ENCODE measurements around the gene OSR1. TPM values are rescaled to one million over a fixed set of nuclear protein-coding genes. Genes with fewer than 3 reads are reported as not detected.

The OSR1 gene
- total RNA-seq, 2 donors from 2014 or later, result 1.7 to 2.4 TPM

- TF ChIP-seq CTCF (IDR thresholded peaks at IDR 0.05), result no peak
These were observed 56.7 kb downstream of the OSR1 start for GRCh38 chr2:19301706-19302105.

More at GRCh38 chr2:19301706-19302105, 56.7 kb downstream of the OSR1 start:
- Histone ChIP-seq H3K9me3 (no peaks in the 10 kb centered on the region), H3K27ac (no peak overlapping the region), H3K9ac (ENCODE audit: low read depth in 2 of 2, low read length in 2 of 2) (no peak overlapping the region), H3K4me1 (no peaks in the 10 kb centered on the region), H3K36me3 (no peaks in the 10 kb centered on the region), H3K27me3 (no peaks in the 10 kb centered on the region), H3K4me3 (no peak overlapping the region)
- intact Hi-C loops (cut with DNase I), result no loop called here
- no peak for DNase-seq

Small RNA genes within 50 kb of the gene (microRNA-seq; reads per million reads assigned to microRNA genes)
- gene MIR4757, result not detected

All from colonic mucosa (tissue), 4 donors.